Prostate gland (tissue), 2 donors: ENCODE results near the gene CTPS2.

Experiments
- CTCF ChIP-seq, 4 experiments: fragments of 200-600 bp in 2 of 4; fragments of 450-650 bp in 2 of 4; sonication (generic) in 2 of 4; IDR thresholded peaks; 1 replicate in 3 of 4; 2 replicates in 1 of 4; pipeline ENCODE4 v1.5.1; 2016 to 2019; ENCODE audit warnings: antibody characterized with exemption in 4 of 4, mild to moderate bottlenecking in 2 of 4, moderate library complexity in 2 of 4
- POLR2A ChIP-seq: fragments of 450-650 bp; IDR thresholded peaks from one replicate; pipeline ENCODE4 v1.6.1; 2016; ENCODE audit warnings: antibody characterized with exemption, mild to moderate bottlenecking
- POLR2AphosphoS5 ChIP-seq: sonication (generic); formaldehyde crosslinking; IDR thresholded peaks from one replicate; pipeline ENCODE4 v1.6.1; 2017; ENCODE audit warnings: antibody characterized with exemption

DNA sequence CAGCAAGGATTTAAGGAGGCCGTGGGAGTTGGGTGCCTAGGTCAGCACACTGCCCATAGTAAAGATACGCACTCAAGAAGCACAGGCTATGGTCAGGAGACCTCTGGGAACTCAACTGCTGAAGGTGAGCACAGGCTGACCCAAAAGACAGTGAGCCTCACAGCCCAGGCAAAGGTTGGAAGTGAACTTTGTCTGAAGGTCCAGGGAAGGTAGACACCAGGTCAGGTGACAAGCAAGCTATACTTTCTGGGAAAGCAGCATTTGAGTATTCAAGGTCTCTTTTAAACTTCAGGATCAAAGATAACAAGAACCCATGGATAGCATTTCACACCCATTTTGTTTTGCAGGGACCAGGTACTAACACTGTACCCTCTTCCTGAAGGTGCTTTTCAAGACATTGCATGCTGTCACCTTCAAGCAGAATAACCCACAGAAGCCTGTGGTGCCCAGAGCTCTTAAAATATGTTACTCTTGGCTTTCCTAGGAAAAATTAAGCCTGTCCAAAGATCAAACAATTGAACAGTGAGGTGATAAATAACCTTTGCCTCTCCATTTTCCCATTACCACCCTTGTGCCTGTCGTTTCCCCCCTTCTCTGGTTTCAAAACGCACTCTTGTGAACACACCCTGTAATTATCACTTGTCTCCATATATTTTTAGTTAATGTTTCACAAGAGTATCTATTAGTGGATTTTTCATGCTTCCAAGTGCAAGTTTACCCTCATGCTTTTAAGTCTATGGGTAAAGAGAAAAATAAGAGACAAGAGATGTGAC lies 65.9 kb downstream of the CTPS2 start:
- TF ChIP-seq CTCF (IDR thresholded peaks at IDR 0.05) (no peak), POLR2A (no peak), POLR2AphosphoS5 (no peak)
